Measurements from ENCODE around the gene BAD. TPM values are rescaled to one million over a fixed set of nuclear protein-coding genes. Genes with fewer than 3 reads are reported as not detected.

Gene BAD
- total and polyA plus RNA-seq, 10 of the 15 experiments (the other 5 are each of a cell fraction or from before 2014, with no cell fraction given): 1.5 to 67.2 (median 39.6) TPM

GRCh38 chr11:64278576-64279190 lies 5.8 kb downstream of the BAD start:
- intact Hi-C loops (cut with micrococcal nuclease; ENCODE audit: unreplicated experiment) (no loop called here), in situ Hi-C loops (cut with MboI) (no loop called here)
- DNase-seq (ENCODE audit: low read depth, low spot score) (no peak), ATAC-seq (no peak; the same call in 2 of the 3 replicates), FAIRE-seq (no peak)
- no peaks in the 10 kb centered on the region for H3K4me1 ChIP-seq (ENCODE audit: control insufficient read depth, insufficient read depth, low read length)
- peaks cover 0 to 3% of the 10 kb centered on the region in 2 experiments; a peak in 1 of 4 replicates for H3K36me3 ChIP-seq (ENCODE audit: control insufficient read depth in 2 of 2, insufficient read depth in 2 of 2, low read length in 1 of 2)
- ChIA-PET SMC1A (ENCODE audit: uncharacterized antibody, unreplicated experiment) (interaction anchor here (0.6 to 1.8 kb wide), 3 partner anchors 9 to 432 kb away, joined by 3 to 7 read pairs (median 3); no protein-coding TSS in a partner anchor), CTCF (interaction anchor here (0.6 to 3.5 kb wide), 4 partner anchors 22 to 177 kb away, joined by 3 to 10 read pairs (median 4); no protein-coding TSS in a partner anchor), POLR2A (interaction anchor here (0.6 to 0.7 kb wide), 2 partner anchors 38 to 1056 kb away, joined by 3 to 6 read pairs; partner anchors contain the start of gene FKBP2), RAD21 (ENCODE audit: unreplicated experiment) (no interaction called here)
- no peak overlapping the region for H3K4me3 ChIP-seq
- no peak overlapping the region for H3K4me2 ChIP-seq (ENCODE audit: control insufficient read depth, insufficient read depth)
- no peak overlapping the region for H3K9ac ChIP-seq (ENCODE audit: control insufficient read depth, insufficient read depth, low read length)
- H3K27ac ChIP-seq (ENCODE audit: control insufficient read depth, insufficient read depth): no peak overlapping the region
- no peak for TF ChIP-seq SMC3 (IDR thresholded peaks at IDR 0.05; ENCODE audit: borderline replicate concordance, low read length)
- TF ChIP-seq SUPT20H (IDR thresholded peaks at IDR 0.05; ENCODE audit: borderline replicate concordance, control insufficient read depth, low read depth, low read length): no peak
- no peak for TF ChIP-seq NFYA (IDR thresholded peaks at IDR 0.05; ENCODE audit: borderline replicate concordance, low read depth, low read length)
- H2AFZ ChIP-seq (ENCODE audit: control insufficient read depth, low read depth, low read length): no peak overlapping the region
- H3K9me3 ChIP-seq (replicated peaks; ENCODE audit: control insufficient read depth, insufficient read depth, low read length): no peaks in the 10 kb centered on the region
- H3K79me2 ChIP-seq (ENCODE audit: control insufficient read depth, insufficient read depth, low read length): peaks cover 3% of the 10 kb centered on the region; the same call in 1 of the 2 replicates
- no peaks in the 10 kb centered on the region; the same call in 1 of the 2 replicates for H4K20me1 ChIP-seq (ENCODE audit: control insufficient read depth, insufficient read depth)
- TSS peak; percentile 33 for BruUV-seq (replicated peaks)
- 83% methylated on average over 8 of the region's 8 CpGs for WGBS (ENCODE audit: insufficient coverage, insufficient replicate concordance, low lambda C conversion rate, missing lambda C conversion rate)
- H3K27me3 ChIP-seq (replicated peaks in 1 of 2; ENCODE audit: control insufficient read depth in 2 of 2, insufficient read depth in 2 of 2, low read length in 1 of 2): no peaks in the 10 kb centered on the region

GRCh38 chr11:64276653-64277431 lies 7.6 kb downstream of the BAD start:
- Histone ChIP-seq H3K27me3 (replicated peaks in 1 of 2; ENCODE audit: control insufficient read depth in 2 of 2, insufficient read depth in 2 of 2, low read length in 1 of 2) (no peaks in the 10 kb centered on the region), H3K27ac (ENCODE audit: control insufficient read depth, insufficient read depth) (no peak overlapping the region), H3K9ac (ENCODE audit: control insufficient read depth, insufficient read depth, low read length) (no peak overlapping the region), H3K4me2 (ENCODE audit: control insufficient read depth, insufficient read depth) (no peak overlapping the region), H3K36me3 (ENCODE audit: control insufficient read depth in 2 of 2, insufficient read depth in 2 of 2, low read length in 1 of 2) (peaks cover 0 to 3% of the 10 kb centered on the region in 2 experiments; a peak in 1 of 4 replicates), H2AFZ (ENCODE audit: control insufficient read depth, low read depth, low read length) (no peak overlapping the region), H4K20me1 (ENCODE audit: control insufficient read depth, insufficient read depth) (no peaks in the 10 kb centered on the region; the same call in 1 of the 2 replicates), H3K4me1 (ENCODE audit: control insufficient read depth, insufficient read depth, low read length) (0 out of 2 replicates have a peak, but pooled peaks cover 2% of the 10 kb centered on the region), H3K4me3 (no peak overlapping the region), H3K9me3 (replicated peaks; ENCODE audit: control insufficient read depth, insufficient read depth, low read length) (no peaks in the 10 kb centered on the region), H3K79me2 (ENCODE audit: control insufficient read depth, insufficient read depth, low read length) (peaks cover 6% of the 10 kb centered on the region)
- ATAC-seq: no peak
- FAIRE-seq: no peak
- ChIA-PET POLR2A (no interaction called here), SMC1A (ENCODE audit: uncharacterized antibody, unreplicated experiment) (interaction anchor here (1.8 kb wide), 1 partner anchor 27 kb away, joined by 7 read pairs; no protein-coding TSS in a partner anchor), RAD21 (ENCODE audit: unreplicated experiment) (interaction anchor here (0.6 kb wide), 1 partner anchor 25 kb away, joined by 3 read pairs; no protein-coding TSS in a partner anchor), CTCF (interaction anchor here (0.9 to 3.5 kb wide), 3 partner anchors 14 to 28 kb away, joined by 3 to 10 read pairs (median 8); no protein-coding TSS in a partner anchor)
- in situ Hi-C loops (cut with MboI): no loop called here
- DNase-seq (ENCODE audit: low read depth, low spot score): no peak
- intact Hi-C loops (cut with micrococcal nuclease; ENCODE audit: unreplicated experiment): no loop called here
- whole genome bisulfite sequencing (ENCODE audit: insufficient coverage, insufficient replicate concordance, low lambda C conversion rate, missing lambda C conversion rate): 82% methylated on average over 17 of the region's 17 CpGs
- BruUV-seq (replicated peaks): no TSS peak
- TF ChIP-seq SMAD1 (IDR thresholded peaks at IDR 0.05; ENCODE audit: low read depth, partially characterized antibody) (no peak), HDGF (IDR thresholded peaks at IDR 0.05) (no peak), WRNIP1 (IDR thresholded peaks at IDR 0.05; ENCODE audit: borderline replicate concordance, low read depth, low read length) (no peak), CHD2 (IDR thresholded peaks at IDR 0.05; ENCODE audit: borderline replicate concordance, low read depth, low read length) (no peak), ZNF217 (IDR thresholded peaks at IDR 0.05) (no peak), KAT2A (conservative IDR thresholded peaks at IDR 0.05; ENCODE audit: control insufficient read depth, low read depth, low read length) (no peak), SREBF1 (IDR thresholded peaks at IDR 0.05; ENCODE audit: low read length) (no peak), ZBTB33 (IDR thresholded peaks at IDR 0.05) (no peak), NFIC (IDR thresholded peaks at IDR 0.05; ENCODE audit: low read depth, low read length) (no peak), BHLHE40 (IDR thresholded peaks at IDR 0.05; ENCODE audit: borderline replicate concordance in 1 of 2, low read depth in 2 of 2, low read length in 1 of 2) (no peak), MTA2 (IDR thresholded peaks at IDR 0.05; ENCODE audit: low read depth) (no peak)
